K562 (cell line): Measurements from ENCODE around the gene TMEM217. TPM values are rescaled to one million over a fixed set of nuclear protein-coding genes. Genes with fewer than 3 reads are reported as not detected.

ENCODE experiments used
- CBX2 ChIP-seq: fragments of 200-600 bp; sonication (generic); IDR thresholded peaks from one replicate; pipeline ENCODE4 v1.6.1; 2012; ENCODE audit warnings: mild to moderate bottlenecking, low read length, inconsistent platforms; ENCODE audit not compliant: insufficient read depth, poor library complexity, severe bottlenecking
- CHD4 ChIP-seq: fragments of 200-600 bp; sonication (generic); IDR thresholded peaks from 3 replicates; pipeline ENCODE4 v1.6.1; 2012; ENCODE audit warnings: low read depth, mild to moderate bottlenecking, mixed read lengths, low read length, inconsistent platforms; ENCODE audit not compliant: insufficient read depth, insufficient replicate concordance, poor library complexity, severe bottlenecking
- COPS2 ChIP-seq: fragments of 450-650 bp; conservative IDR thresholded peaks from 2 replicates; pipeline ENCODE4 v1.6.1; 2016; ENCODE audit warnings: mild to moderate bottlenecking, moderate library complexity
- ELF1 ChIP-seq: fragments of 200-800 bp; sonication (Bioruptor generic); IDR thresholded peaks from 2 replicates; pipeline ENCODE4 v1.6.1; 2016; ENCODE audit warnings: missing genetic modification characterization, missing compliant biosample characterization
- ETS2 ChIP-seq: IDR thresholded peaks from 2 replicates; pipeline ENCODE4 v1.6.1; 2016; ENCODE audit warnings: borderline replicate concordance, missing genetic modification characterization, mild to moderate bottlenecking, moderate library complexity, missing compliant biosample characterization; ENCODE audit not compliant: poor library complexity, severe bottlenecking
- EWSR1 ChIP-seq: fragments of 450-650 bp; IDR thresholded peaks from 2 replicates; pipeline ENCODE4 v1.6.1; 2018; ENCODE audit warnings: borderline replicate concordance, mild to moderate bottlenecking, low read depth, moderate library complexity; ENCODE audit not compliant: partially characterized antibody
- HDAC2 ChIP-seq: fragments of 450-650 bp; IDR thresholded peaks from 2 replicates; pipeline ENCODE4 v1.6.1; 2016; ENCODE audit warnings: mild to moderate bottlenecking
- HNRNPH1 ChIP-seq: fragments of 200-400 bp; formaldehyde crosslinking; optimal IDR thresholded peaks from 2 replicates; pipeline ENCODE3; 2017; ENCODE audit warnings: low read depth, mild to moderate bottlenecking, low read length, moderate library complexity
- KAT2B ChIP-seq: IDR thresholded peaks from one replicate; pipeline ENCODE4 v1.6.1; 2012; ENCODE audit warnings: low read depth, mild to moderate bottlenecking, control low read depth, inconsistent platforms, low read length, moderate library complexity
- MAFK ChIP-seq: IDR thresholded peaks from 2 replicates; pipeline ENCODE4 v1.6.1; 2011; ENCODE audit warnings: low read length, improper control_type of control experiment
- MXI1 ChIP-seq: IDR thresholded peaks from 2 replicates; pipeline ENCODE4 v1.6.1; 2011; ENCODE audit warnings: low read depth, mild to moderate bottlenecking, improper control_type of control experiment, low read length
- NRF1 ChIP-seq, 2 experiments: fragments of 450-650 bp; IDR thresholded peaks in 1 of 2; conservative IDR thresholded peaks in 1 of 2; 2 replicates each; pipeline ENCODE4 v1.6.1; 2014; ENCODE audit warnings: mild to moderate bottlenecking in 2 of 2
- PHB ChIP-seq: fragments of 250-450 bp; sonication (Bioruptor Pico); IDR thresholded peaks from 2 replicates; pipeline ENCODE4 v1.5.0; 2021
- RBM17 ChIP-seq: fragments of 200-400 bp; formaldehyde crosslinking; IDR thresholded peaks from 2 replicates; pipeline ENCODE4 v1.6.1; 2017; ENCODE audit warnings: low read depth, mild to moderate bottlenecking, low read length, borderline replicate concordance
- RHOXF2B ChIP-seq: fragments of 250-450 bp; sonication (Bioruptor Pico); conservative IDR thresholded peaks from 2 replicates; pipeline ENCODE4 v1.5.1; 2021
- SIN3B ChIP-seq: fragments of 450-650 bp; IDR thresholded peaks from 2 replicates; pipeline ENCODE4 v1.6.1; 2017; ENCODE audit warnings: low read depth, mild to moderate bottlenecking, moderate library complexity
- TRIM28 ChIP-seq: fragments of 450-650 bp; IDR thresholded peaks from 2 replicates; pipeline ENCODE4 v1.6.1; 2017
- U2AF2 ChIP-seq: fragments of 200-400 bp; formaldehyde crosslinking; optimal IDR thresholded peaks from 2 replicates; pipeline ENCODE3; 2017; ENCODE audit warnings: low read depth, mild to moderate bottlenecking, low read length
- ZBTB7A ChIP-seq: IDR thresholded peaks from 2 replicates; pipeline ENCODE4 v1.6.1; 2011; ENCODE audit warnings: low read depth, mild to moderate bottlenecking, low read length, moderate library complexity, borderline replicate concordance; ENCODE audit not compliant: control insufficient read depth
- ZNF133 ChIP-seq: fragments of 250-450 bp; sonication (Bioruptor Pico); IDR thresholded peaks from 2 replicates; pipeline ENCODE4 v1.4.0; 2020; ENCODE audit warnings: mild to moderate bottlenecking
- ZNF146 ChIP-seq: IDR thresholded peaks from one replicate; pipeline ENCODE4 v1.6.1; 2018; ENCODE audit warnings: missing compliant biosample characterization; ENCODE audit not compliant: unreplicated experiment
- ZNF436 ChIP-seq: fragments of 250-450, 450-650 bp; sonication (Bioruptor Pico); formaldehyde crosslinking; IDR thresholded peaks from 2 replicates; pipeline ENCODE4 v1.7.0; 2020; ENCODE audit warnings: mild to moderate bottlenecking
- polyA plus RNA-seq, 8 experiments: library from polyadenylated mRNA; depleted of rRNA in 4 of 8; stranded (reverse) in 5 of 8; unstranded in 3 of 8; fragments of >200 nt; fragmentation: Nextera tagmentation in 2 of 8; fragmentation: Illumina TruSeq in 1 of 8; extraction: Ambion mirVana in 2 of 8; extraction: Trizol in 1 of 8; gene quantifications; 2 replicates each; pipeline versions ENCODE4 v1.2.1 to v1.2.3, GENCODE V29; 2011 to 2014; ENCODE audit warnings: inconsistent platforms in 1 of 8, missing spikeins in 1 of 8
- total RNA-seq, 7 experiments: library from RNA; depleted of rRNA in 6 of 7; stranded (reverse); fragments of >200 nt in 6 of 7; fragmentation: Illumina TruSeq in 2 of 7; extraction: Trizol in 2 of 7; gene quantifications; 2 replicates each; pipeline versions ENCODE4 v1.2.1 to v1.2.3, GENCODE V29; 2011 to 2021; ENCODE audit warnings: low replicate concordance in 1 of 7
- TF ChIP-seq, protein P1 (sequence below): fragments of 250-450 bp; sonication (Bioruptor Pico); IDR thresholded peaks from 2 replicates; pipeline ENCODE4 v1.8.0; 2022; ENCODE audit warnings: moderate library complexity, mild to moderate bottlenecking, inconsistent platforms
- TF ChIP-seq, protein P2 (sequence below): fragments of 250-450 bp; sonication (Bioruptor Pico); IDR thresholded peaks from 2 replicates; pipeline ENCODE4 v1.4.0; 2020; ENCODE audit warnings: mild to moderate bottlenecking, moderate library complexity
- TF ChIP-seq, protein P3 (sequence below): fragments of 450-650 bp; IDR thresholded peaks from 2 replicates; pipeline ENCODE4 v1.6.1; 2017; ENCODE audit warnings: mild to moderate bottlenecking, moderate library complexity

TMEM217 gene
- total and polyA plus RNA-seq, 9 of the 15 experiments (the other 6 are each of a cell fraction or from before 2014, with no cell fraction given), result 1.3 to 8.0 (median 1.9) TPM

DNA sequence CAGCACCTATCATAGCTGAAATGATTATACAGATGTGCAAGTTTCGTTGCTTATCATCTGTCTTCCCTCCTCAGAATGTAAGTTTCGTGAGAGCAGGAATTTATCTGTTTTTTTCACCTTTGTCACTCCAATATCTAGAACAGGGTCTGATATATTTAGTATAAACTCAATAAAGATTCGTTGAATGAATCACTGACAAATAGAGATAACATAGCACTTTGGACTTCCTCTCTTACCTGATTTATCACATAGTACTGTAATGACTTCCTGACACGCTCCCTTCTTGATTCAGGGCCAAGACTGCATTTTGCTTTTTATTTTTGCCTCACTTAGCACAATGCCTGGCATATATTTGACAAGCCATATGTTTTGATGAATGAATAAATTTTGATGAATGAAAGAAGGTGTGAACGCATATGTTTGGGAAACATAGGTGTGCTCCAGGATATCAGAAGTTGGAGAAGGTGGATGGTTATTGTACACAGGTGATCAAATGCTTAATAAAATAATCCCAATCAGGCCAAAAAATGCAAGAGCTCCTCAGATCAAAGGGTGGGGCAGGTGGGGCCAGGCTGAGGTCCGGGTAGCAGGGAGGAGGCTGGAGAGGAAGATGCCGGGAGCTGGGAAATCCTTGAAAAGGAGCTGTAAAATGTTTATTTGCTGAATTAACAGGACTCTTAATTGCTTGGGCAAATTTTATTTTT lies 55.0 kb downstream of the TMEM217 start (continued):
- TF ChIP-seq ZBTB7A (no peak), SIN3B (no peak), NRF1 (conservative IDR thresholded peaks at IDR 0.05 in 1 of 2, IDR thresholded peaks at IDR 0.05 in 1 of 2) (no peak), KAT2B (no peak), RBM17 (no peak), ETS2 (tag) (no peak), HDAC2 (peak; percentile 78; the same call in 1 of the 2 replicates), ZNF146 (CRISPR knock-in tag) (no peak), U2AF2 (no peak), MXI1 (no peak), CBX2 (no peak), ELF1 (tag) (0 out of 2 replicates have a peak, but pooled peaks have one; percentile 21), EWSR1 (no peak), COPS2 (no peak), ZNF133 (CRISPR knock-in tag) (no peak), PHB (CRISPR knock-in tag) (no peak), TRIM28 (no peak), MAFK (no peak), HNRNPH1 (no peak), ZNF436 (CRISPR knock-in tag) (no peak), RHOXF2B (CRISPR knock-in tag) (no peak), CHD4 (peak; percentile 23)
- TF ChIP-seq, protein P1, sequence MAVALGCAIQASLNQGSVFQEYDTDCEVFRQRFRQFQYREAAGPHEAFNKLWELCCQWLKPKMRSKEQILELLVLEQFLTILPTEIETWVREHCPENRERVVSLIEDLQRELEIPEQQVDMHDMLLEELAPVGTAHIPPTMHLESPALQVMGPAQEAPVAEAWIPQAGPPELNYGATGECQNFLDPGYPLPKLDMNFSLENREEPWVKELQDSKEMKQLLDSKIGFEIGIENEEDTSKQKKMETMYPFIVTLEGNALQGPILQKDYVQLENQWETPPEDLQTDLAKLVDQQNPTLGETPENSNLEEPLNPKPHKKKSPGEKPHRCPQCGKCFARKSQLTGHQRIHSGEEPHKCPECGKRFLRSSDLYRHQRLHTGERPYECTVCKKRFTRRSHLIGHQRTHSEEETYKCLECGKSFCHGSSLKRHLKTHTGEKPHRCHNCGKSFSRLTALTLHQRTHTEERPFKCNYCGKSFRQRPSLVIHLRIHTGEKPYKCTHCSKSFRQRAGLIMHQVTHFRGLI, result no peak
- TF ChIP-seq, protein P2, sequence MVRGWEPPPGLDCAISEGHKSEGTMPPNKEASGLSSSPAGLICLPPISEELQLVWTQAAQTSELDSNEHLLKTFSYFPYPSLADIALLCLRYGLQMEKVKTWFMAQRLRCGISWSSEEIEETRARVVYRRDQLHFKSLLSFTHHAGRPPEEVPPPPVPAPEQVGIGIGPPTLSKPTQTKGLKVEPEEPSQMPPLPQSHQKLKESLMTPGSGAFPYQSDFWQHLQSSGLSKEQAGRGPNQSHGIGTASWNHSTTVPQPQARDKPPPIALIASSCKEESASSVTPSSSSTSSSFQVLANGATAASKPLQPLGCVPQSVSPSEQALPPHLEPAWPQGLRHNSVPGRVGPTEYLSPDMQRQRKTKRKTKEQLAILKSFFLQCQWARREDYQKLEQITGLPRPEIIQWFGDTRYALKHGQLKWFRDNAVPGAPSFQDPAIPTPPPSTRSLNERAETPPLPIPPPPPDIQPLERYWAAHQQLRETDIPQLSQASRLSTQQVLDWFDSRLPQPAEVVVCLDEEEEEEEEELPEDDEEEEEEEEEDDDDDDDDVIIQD (CRISPR knock-in tag), result no peak
- TF ChIP-seq, protein P3, sequence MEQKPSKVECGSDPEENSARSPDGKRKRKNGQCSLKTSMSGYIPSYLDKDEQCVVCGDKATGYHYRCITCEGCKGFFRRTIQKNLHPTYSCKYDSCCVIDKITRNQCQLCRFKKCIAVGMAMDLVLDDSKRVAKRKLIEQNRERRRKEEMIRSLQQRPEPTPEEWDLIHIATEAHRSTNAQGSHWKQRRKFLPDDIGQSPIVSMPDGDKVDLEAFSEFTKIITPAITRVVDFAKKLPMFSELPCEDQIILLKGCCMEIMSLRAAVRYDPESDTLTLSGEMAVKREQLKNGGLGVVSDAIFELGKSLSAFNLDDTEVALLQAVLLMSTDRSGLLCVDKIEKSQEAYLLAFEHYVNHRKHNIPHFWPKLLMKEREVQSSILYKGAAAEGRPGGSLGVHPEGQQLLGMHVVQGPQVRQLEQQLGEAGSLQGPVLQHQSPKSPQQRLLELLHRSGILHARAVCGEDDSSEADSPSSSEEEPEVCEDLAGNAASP, result no peak
